HG03095 (cell line): ENCODE measurements around the gene ARHGAP26.
A peak's percentile ranks its signal among the peaks of the same experiment; 100 is the strongest.

Experiments
- ATAC-seq: cut with Tn5 transposase; IDR thresholded peaks from one replicate; pipeline ENCODE4 v1.9.1; 2021; ENCODE audit warnings: moderate library complexity; ENCODE audit not compliant: unreplicated experiment

ARHGAP26 gene

DNA sequence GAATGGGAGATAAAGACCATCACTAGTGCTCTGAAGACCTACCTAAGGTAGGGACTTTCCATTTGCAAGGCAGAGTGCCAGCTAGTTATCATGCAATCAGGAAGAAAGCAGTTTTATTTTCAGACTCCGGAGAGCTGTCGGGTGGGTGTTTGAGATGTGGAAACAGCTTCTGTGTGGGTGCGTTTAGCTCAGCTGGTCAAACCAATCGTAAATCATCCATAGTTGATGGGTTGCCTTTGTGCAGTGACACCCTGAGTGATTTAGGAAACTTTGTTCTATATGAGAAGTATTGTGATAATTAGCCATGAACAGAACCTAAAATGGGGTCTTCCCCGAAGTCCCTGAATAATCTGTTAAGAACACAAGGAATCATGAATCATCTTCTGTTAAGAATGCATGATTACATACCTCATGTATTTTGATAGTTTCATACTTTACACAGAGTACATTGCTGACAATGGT is 284.3 kb downstream of the ARHGAP26 start:
- peak; percentile 36 for ATAC-seq

- no peak for ATAC-seq
Observed at GRCh38 chr5:143055596-143056338, 285.6 kb downstream of the ARHGAP26 start.

GRCh38 chr5:143056339-143056704 is 286.1 kb downstream of the ARHGAP26 start:
- no peak for ATAC-seq

DNA sequence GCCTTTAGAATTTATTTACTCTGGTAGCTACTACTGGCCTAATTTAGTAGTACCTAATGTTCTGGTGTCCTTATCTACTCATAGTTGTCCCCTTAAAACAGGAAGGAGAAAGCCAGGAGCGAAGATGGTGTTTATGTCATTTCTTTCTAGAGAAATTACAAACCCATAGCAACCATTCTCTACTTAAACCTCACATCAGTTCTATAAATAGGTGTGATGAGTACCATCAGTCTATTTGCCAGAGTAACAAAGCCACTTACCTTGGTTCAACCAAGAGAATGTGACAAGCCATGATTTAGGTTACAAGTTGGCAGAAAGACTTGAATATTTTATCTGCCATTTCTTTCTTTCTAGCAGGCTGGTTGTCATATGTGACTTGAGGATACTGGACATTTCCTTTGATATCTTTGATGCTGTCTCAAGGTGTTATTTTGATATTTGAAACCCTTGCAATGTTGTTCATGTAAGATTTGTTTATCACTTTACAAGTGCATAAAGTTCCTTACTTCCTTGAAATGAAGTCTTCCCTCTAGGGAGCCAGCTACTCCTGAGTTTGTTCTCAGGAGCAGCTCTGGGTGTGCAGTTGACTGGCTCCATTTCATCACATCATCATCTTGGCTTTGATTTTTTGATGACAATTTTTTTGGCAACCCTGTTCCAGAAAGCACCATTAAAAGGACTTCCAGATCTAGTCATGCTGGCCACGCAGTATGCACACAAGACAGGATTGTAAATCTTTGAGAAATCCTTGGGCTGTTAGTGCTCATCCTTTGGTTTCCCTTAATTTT is 286.8 kb downstream of the ARHGAP26 start:
- peak; percentile 34 for ATAC-seq

DNA sequence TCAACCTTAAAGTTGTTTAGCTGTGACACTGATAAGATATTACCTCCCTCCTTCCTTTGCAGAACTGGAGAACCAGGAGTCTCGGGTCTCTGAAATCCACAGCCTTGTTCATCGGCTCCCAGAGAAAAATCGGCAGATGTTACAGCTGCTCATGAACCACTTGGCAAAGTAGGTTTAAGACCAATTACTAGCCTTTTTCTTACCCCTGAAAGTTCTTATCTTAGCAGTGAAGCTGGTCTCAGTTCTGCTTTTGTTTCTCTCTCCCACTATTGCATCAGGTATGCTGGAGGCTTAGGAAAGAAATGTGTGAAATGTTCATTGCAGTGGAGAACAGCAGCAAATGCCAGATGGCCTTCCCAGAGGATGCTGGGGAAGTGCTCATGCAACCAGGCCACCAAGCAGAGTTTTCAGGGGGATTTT is 287.4 kb downstream of the ARHGAP26 start:
- peak; percentile 58 for ATAC-seq

- no peak for ATAC-seq
Observed at GRCh38 chr5:143059355-143059754, 289.2 kb downstream of the ARHGAP26 start.

DNA sequence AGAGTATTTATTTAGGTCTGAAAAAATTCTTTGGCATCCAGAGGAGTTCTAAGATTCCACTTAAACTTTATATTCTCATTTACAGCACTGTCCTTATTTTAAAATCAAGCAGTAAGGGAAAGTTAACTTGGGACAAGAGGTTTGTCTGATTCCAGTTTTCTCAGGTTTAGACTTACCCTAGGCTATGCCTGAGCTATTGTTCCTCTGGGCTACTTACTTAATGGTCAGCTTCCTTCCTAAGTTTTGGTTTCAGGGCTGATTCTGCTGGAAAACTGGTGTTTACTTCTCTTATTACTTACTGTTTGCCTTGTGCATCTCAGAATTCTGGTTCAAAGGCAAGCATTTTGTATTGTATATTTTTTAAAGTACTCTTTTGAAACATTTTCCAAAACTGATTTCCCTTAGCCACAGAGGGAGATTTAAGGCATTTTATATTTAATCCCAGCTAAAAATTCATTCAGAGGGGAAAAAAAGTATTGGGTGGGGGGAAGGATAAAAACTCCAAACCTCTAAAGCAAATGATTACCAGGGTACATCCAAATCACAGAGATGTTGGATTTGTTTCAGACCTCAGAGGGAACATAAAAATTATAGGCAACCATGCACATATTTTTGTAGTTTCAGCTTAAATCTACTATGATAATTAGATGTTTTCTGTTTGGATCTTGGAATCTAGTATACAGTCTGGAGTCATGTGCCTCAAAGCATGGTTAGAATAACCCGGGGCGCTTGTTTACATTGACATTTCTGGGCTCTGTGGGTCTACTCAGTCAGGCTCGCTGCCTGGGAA is 290.0 kb downstream of the ARHGAP26 start:
- ATAC-seq = no peak

DNA sequence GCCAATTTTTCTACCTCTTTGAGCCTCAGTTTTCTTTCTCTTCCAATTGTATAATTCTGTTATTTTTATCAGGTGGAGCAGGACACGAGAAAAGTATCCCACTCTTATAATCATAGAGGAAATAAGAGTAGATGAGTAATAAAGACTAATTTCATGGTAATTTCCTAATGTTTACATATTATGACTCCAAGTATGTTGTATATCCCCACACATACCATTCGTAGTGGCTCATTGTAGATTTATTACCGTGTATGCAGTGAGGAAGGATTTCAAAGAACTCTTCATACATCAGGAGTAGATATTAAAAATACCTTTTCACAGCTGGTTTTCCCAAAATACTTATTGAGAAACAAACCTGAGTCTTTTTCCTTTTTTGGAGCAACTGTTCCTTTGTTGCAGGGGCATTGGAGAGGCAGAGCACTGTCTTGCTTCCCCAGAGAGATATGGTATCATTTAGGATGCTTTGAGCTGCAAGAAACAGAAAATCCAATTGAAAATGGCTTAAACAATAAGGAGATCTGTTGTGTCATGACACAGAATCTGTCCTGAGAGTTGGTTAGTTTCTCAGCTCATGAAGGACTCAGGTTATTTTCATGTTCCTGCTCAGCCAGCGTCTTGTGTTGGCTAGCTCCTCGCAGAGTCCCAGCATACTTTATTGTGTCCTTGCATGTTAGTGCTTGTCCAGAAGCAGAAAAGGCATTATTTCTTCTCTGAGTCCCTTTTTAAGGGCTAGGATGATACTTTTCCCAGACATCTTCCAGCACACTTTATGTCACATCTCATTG is 291.2 kb downstream of the ARHGAP26 start:
- ATAC-seq = no peak

- ATAC-seq = no peak
Observed at GRCh38 chr5:143062379-143062778, 292.2 kb downstream of the ARHGAP26 start.

GRCh38 chr5:143063175-143063970 is 293.2 kb downstream of the ARHGAP26 start:
- ATAC-seq = no peak

DNA sequence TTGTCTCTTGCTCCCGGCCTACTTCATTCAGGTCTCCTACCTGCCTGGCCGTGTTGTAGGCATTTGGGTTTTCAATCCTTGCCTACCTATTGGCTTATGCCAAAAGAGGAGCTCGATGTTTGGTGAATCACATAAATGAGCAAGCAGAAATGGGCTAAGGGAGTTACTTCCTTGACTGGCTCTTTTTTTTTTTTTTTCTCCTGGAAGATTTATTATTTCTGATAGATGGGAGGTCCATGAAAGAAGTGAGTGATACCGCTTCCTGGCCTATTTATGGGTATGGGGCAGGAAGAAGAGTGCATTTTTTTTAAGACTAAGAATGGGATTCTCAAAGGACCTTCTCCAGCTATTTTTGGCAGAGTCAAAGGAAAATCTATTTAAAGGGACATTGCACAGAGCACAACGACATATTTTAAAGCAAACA is 294.1 kb downstream of the ARHGAP26 start:
- no peak for ATAC-seq

DNA sequence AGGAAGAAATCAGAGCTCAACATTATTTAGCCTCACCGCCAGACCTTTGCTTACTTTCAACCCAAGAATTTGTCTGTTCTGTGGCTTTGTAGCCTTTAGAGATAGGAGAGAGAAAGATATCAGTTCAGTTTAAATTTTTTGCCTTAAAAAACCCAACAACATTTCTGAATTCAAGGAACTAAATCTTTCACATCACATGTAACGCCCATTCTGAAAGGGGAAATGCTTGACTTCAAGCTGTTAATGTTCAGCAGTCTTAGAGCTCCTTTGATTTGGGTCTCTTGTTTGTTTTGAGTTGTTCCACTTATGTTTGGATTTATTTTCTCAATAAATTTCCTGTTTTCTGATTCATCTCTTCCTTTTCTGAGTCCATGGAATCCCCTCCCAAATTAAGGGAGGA is 294.5 kb downstream of the ARHGAP26 start:
- no peak for ATAC-seq

GRCh38 chr5:143065185-143065965 is 295.2 kb downstream of the ARHGAP26 start:
- no peak for ATAC-seq

DNA sequence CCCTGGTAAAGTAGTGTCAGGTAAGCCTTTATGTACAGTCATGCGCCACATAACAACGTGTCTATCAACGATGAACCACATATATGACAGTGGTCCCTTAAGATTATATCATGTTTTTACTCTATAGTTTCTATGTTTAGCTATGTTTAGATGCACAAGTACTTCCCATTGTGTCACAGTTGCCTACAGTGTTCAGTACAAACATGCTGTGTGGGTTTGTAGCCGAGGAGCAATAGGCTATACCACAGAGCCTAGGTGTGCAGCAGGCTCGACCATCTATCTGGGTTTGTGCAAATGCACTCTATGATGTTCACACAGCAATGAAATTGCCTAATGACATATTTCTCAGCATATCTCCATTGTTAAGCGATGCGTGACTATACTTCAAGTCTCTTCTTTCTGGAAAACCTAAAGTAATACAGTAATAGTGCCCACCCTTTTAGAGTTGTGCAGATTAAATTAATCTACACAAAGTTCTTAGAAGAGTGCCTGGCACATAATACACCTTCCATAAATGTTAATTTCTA is 295.9 kb downstream of the ARHGAP26 start:
- ATAC-seq = no peak

GRCh38 chr5:143066556-143067281 is 296.5 kb downstream of the ARHGAP26 start:
- ATAC-seq = peak; percentile 65

- ATAC-seq = no peak
Observed at GRCh38 chr5:143068712-143069111, 298.5 kb downstream of the ARHGAP26 start.

GRCh38 chr5:143071927-143072326 is 301.8 kb downstream of the ARHGAP26 start:
- no peak for ATAC-seq

DNA sequence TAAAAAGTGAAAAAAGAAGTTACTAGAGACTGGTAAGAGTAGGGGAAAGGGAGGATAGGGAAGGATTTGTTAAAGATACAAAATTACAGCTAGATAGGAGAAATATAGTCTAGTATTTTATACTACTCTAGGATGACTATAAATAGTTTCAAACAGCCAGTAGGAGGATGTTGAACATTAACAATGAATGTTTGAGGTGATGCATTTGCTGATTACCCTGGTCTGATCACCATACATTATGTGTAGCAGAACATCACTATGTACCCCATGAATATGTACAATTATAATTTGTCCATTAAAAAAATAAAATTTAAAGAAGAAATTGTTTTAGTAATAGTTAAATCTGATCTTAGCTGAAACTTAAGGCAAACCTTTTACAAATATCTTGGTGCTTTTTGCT is 302.6 kb downstream of the ARHGAP26 start:
- no peak for ATAC-seq
